Muscle layer of colon (tissue), 2 donors: ENCODE results near the gene IBA57.
"Not testable (repeated sequence)": the region's sequence is repeated elsewhere in the genome, so short reads cannot be mapped to it uniquely, and the experiment has no call there.

Experiments used
- H3K27ac ChIP-seq: one replicate; pipeline ENCODE4 v1.7.0; 2013; ENCODE audit warnings: low read depth, mild to moderate bottlenecking, low read length, moderate library complexity
- H3K27me3 ChIP-seq, 2 donors: one replicate each; pipeline ENCODE4 v1.7.0; 2013; ENCODE audit warnings: low read length in 2 of 2, mild to moderate bottlenecking in 2 of 2; ENCODE audit not compliant: insufficient read depth in 2 of 2, control insufficient read depth in 1 of 2
- H3K36me3 ChIP-seq: one replicate; pipeline ENCODE4 v1.7.0; 2013; ENCODE audit warnings: mild to moderate bottlenecking, low read length; ENCODE audit not compliant: insufficient read depth
- H3K4me1 ChIP-seq: one replicate; pipeline ENCODE4 v1.7.0; 2013; ENCODE audit warnings: mild to moderate bottlenecking, low read length; ENCODE audit not compliant: insufficient read depth
- H3K4me3 ChIP-seq, 2 donors: one replicate each; pipeline ENCODE4 v1.7.0; 2013; ENCODE audit warnings: low read length in 2 of 2, low read depth in 1 of 2, mild to moderate bottlenecking in 1 of 2, moderate library complexity in 1 of 2
- H3K9ac ChIP-seq: one replicate; pipeline ENCODE4 v1.7.0; 2013; ENCODE audit warnings: low read length
- H3K9me3 ChIP-seq: one replicate; pipeline ENCODE4 v1.7.0; 2013; ENCODE audit warnings: mild to moderate bottlenecking, low read length
- donor health status: abdominal sarcoma.
- donor health status: Adenocarcinoma of cecum.

IBA57 gene

GRCh38 chr1:228219962-228220780 lies 54.6 kb downstream of the IBA57 start:
- no peaks in the 10 kb centered on the region for H3K27me3 ChIP-seq
- H3K9ac ChIP-seq, result no peak overlapping the region
- no peak overlapping the region for H3K4me3 ChIP-seq

DNA sequence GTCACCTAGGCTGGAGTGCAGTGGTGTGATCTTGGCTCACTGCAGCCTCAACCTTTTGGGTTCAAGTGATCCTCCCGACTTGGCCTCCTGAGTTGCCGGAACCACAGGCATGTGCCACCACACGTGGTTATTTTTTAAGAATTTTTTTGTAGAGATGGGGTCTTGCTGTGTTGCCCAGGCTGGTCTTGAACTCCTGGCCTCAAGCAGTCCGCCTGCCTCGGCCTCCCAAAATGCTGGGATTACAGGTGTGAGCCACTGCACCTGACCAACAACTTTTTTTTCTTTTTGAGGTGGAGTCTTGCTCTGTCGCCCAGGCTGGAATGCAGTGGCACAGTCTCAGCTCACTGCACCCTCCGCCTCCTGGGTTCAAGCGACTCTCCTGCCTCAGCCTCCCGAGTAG lies 55.5 kb downstream of the IBA57 start:
- not testable (repeated sequence) for H3K36me3 ChIP-seq

More at GRCh38 chr1:228219962-228220780, 54.6 kb downstream of the IBA57 start:
- H3K9me3 ChIP-seq, result peaks cover 11% of the 10 kb centered on the region
- H3K27ac ChIP-seq, result no peak overlapping the region
- H3K36me3 ChIP-seq, result peaks cover 5% of the 10 kb centered on the region
- no peaks in the 10 kb centered on the region for H3K4me1 ChIP-seq

DNA sequence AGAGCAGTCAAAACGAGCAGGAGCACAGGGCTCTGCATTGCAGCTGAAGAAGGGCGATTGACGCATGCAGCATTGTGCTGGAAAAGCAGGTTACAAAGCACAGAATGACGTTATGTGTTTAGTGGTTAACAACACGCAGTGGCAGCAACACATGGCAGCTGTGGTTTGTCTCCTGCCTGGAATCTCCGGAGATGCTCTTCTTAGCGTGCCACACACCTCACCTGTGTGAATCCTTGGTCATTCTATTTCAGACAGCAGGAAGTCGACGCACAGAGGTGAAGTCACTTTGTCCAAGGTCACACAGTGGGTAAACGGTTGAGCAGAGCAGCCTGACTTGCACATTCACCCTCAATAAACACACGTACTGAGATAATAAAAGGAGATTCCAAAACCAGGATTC lies 56.9 kb downstream of the IBA57 start:
- H3K9ac ChIP-seq, result no peak overlapping the region

More for the DNA sequence above, 55.5 kb downstream of the IBA57 start:
- not testable (repeated sequence) for H3K9ac ChIP-seq, H3K27me3 ChIP-seq, H3K27ac ChIP-seq, H3K4me3 ChIP-seq, H3K4me1 ChIP-seq
- H3K9me3 ChIP-seq, result peaks cover 16% of the 10 kb centered on the region

DNA sequence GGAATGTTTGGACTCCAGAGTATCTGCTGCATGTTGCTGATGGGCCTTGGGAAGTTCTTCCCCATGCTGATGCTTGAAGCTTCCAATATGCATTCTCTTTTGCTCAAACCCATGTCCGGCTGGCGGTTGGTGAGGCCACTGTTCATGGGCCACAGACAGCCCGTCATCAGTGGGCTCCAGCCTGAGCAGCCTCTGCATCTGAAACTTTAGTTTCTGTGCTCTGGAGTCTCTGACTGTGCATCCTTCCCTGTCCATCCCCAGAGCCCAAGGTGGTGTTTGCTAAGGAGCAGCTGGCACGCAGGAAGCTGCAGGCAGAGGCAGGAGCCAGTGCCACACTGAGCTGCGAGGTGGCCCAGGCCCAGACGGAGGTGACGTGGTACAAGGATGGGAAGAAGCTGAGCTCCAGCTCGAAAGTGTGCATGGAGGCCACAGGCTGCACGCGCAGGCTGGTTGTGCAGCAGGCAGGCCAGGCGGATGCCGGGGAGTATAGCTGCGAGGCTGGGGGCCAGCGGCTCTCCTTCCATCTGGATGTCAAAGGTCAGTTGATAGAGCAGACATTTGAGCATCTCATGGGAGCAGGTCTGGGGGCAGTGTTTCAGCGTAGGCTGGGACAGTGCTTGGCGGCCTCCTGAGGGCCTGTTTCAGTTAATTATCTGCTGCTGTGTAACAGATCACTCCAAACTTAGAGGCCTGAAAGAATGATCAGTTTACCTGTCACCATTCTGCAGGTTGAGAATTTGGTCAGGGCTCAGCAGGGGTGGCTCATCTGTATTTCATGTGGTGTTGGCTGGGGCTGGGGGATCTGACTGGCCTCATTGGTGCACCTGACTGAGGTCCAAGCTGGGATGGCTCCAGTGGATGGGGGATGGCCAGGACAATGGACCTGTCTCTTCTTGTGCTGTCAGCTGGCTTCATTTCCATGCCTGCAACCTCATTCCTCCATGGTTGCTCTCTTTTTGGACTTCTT lies 58.9 kb downstream of the IBA57 start:
- Histone ChIP-seq H3K9ac (no peak overlapping the region), H3K4me3 (no peak overlapping the region), H3K4me1 (no peaks in the 10 kb centered on the region)

More for the DNA sequence above, 56.9 kb downstream of the IBA57 start:
- Histone ChIP-seq H3K27ac (no peak overlapping the region), H3K9me3 (peaks cover 16% of the 10 kb centered on the region), H3K36me3 (peaks cover 5% of the 10 kb centered on the region), H3K4me3 (no peak overlapping the region), H3K4me1 (no peaks in the 10 kb centered on the region), H3K27me3 (peaks cover 0 to 6% of the 10 kb centered on the region in 2 donors)

GRCh38 chr1:228225165-228225710 lies 59.6 kb downstream of the IBA57 start:
- H3K9ac ChIP-seq, result no peak overlapping the region
- no peaks in the 10 kb centered on the region for H3K4me1 ChIP-seq
- peaks cover 0 to 6% of the 10 kb centered on the region in 2 donors for H3K27me3 ChIP-seq
- H3K27ac ChIP-seq, result no peak overlapping the region
- peaks cover 5% of the 10 kb centered on the region for H3K36me3 ChIP-seq
- no peak overlapping the region for H3K4me3 ChIP-seq
- H3K9me3 ChIP-seq, result peaks cover 16% of the 10 kb centered on the region

More for the DNA sequence above, 58.9 kb downstream of the IBA57 start:
- Histone ChIP-seq H3K36me3 (peaks cover 5% of the 10 kb centered on the region), H3K27ac (no peak overlapping the region), H3K9me3 (peaks cover 16% of the 10 kb centered on the region), H3K27me3 (peaks cover 0 to 6% of the 10 kb centered on the region in 2 donors)

DNA sequence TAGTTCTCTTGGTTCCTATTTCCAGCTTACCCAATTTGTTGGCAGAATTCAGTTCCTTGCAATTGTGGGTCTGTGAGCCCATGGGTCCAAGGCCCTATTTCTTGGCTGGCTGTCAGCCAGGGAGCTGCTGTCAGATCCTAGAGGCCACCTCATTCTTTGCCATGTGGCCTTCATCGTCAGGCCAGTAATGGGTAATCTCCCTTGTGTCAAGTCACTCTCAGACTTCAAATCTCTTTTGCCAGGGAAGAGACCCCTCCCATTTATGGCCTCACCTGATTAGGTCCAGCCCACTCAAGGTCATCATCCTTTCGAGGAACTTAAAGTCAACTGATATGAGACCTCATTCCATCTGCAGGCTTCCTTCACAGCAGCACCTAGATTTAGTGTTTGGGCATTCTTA lies 60.1 kb downstream of the IBA57 start:
- H3K4me1 ChIP-seq, result no peaks in the 10 kb centered on the region
- no peak overlapping the region for H3K4me3 ChIP-seq
- peaks cover 0 to 6% of the 10 kb centered on the region in 2 donors for H3K27me3 ChIP-seq
- H3K27ac ChIP-seq, result no peak overlapping the region
- peaks cover 5% of the 10 kb centered on the region for H3K36me3 ChIP-seq
- H3K9ac ChIP-seq, result no peak overlapping the region
- H3K9me3 ChIP-seq, result peaks cover 16% of the 10 kb centered on the region

GRCh38 chr1:228226141-228226874 lies 60.7 kb downstream of the IBA57 start:
- H3K4me1 ChIP-seq, result no peaks in the 10 kb centered on the region
- H3K36me3 ChIP-seq, result peaks cover 5% of the 10 kb centered on the region
- no peak overlapping the region for H3K4me3 ChIP-seq
- H3K9ac ChIP-seq, result no peak overlapping the region
- peaks cover 0 to 6% of the 10 kb centered on the region in 2 donors for H3K27me3 ChIP-seq
- H3K27ac ChIP-seq, result no peak overlapping the region
- H3K9me3 ChIP-seq, result peaks cover 16% of the 10 kb centered on the region

GRCh38 chr1:228226956-228227791 lies 61.6 kb downstream of the IBA57 start:
- Histone ChIP-seq H3K9ac (no peak overlapping the region), H3K4me1 (no peaks in the 10 kb centered on the region), H3K9me3 (peaks cover 16% of the 10 kb centered on the region), H3K27me3 (peaks cover 0 to 6% of the 10 kb centered on the region in 2 donors), H3K36me3 (peaks cover 5% of the 10 kb centered on the region), H3K4me3 (no peak overlapping the region), H3K27ac (no peak overlapping the region)

GRCh38 chr1:228228147-228228546 lies 62.5 kb downstream of the IBA57 start:
- not testable (repeated sequence) for H3K27ac ChIP-seq, H3K4me3 ChIP-seq, H3K4me1 ChIP-seq, H3K9ac ChIP-seq, H3K27me3 ChIP-seq, H3K36me3 ChIP-seq
- H3K9me3 ChIP-seq, result peaks cover 16% of the 10 kb centered on the region

- H3K4me1 ChIP-seq, result no peaks in the 10 kb centered on the region
- H3K36me3 ChIP-seq, result peaks cover 5% of the 10 kb centered on the region
- H3K9ac ChIP-seq, result no peak overlapping the region
- H3K4me3 ChIP-seq, result no peak overlapping the region
- H3K27ac ChIP-seq, result no peak overlapping the region
- peaks cover 16% of the 10 kb centered on the region for H3K9me3 ChIP-seq
- H3K27me3 ChIP-seq, result peaks cover 0 to 6% of the 10 kb centered on the region in 2 donors
Observed at GRCh38 chr1:228228601-228229074, 63.0 kb downstream of the IBA57 start.
